K562 (cell line): Measurements from ENCODE around the gene SP100. TPM values are rescaled to one million over a fixed set of nuclear protein-coding genes. Genes with fewer than 3 reads are reported as not detected.

Experiments used
- ATAC-seq: fragments of 200-7000 bp; cut with Tn5 transposase; 3 replicates; pipeline ENCODE4 v1.9.1; 2020; ENCODE audit warnings: moderate library complexity
- BruUV-seq: library from RNA; stranded (reverse); fragments of 400-500 nt; replicated peaks from 2 replicates; lab custom pipeline; 2021; lab: Mats Ljungman, UMichigan
- CTCF ChIA-PET: fragments of 300-600 bp; formaldehyde crosslinking; extraction: SDS; loops from one replicate; lab custom pipeline; 2021; ENCODE audit warnings: low intra/inter-chr PET ratio; lab: Yijun Ruan, JAX
- POLR2A ChIA-PET: fragments of 300-600, 350-650 bp; sonication (Branson Sonifier 250); formaldehyde crosslinking; extraction: SDS; loops from one replicate; lab custom pipeline; 2021; ENCODE audit warnings: antibody characterized with exemption, inconsistent platforms; lab: Yijun Ruan, JAX
- DNase-seq, 4 experiments: peaks; one replicate each; pipeline versions ENCODE4 v3.0.0 to v3.0.0-alpha.2; 2011 to 2018; ENCODE audit warnings: low spot score in 3 of 4, mixed read lengths in 3 of 4; ENCODE audit errors: extremely low read depth in 1 of 4
- FAIRE-seq: peaks from 2 replicates; lab custom pipeline; 2011; peaks lifted over from hg19 to GRCh38; lab: Jason Lieb, UNC
- H2AFZ ChIP-seq: 2 replicates; pipeline ENCODE4 v1.6.0; 2011; ENCODE audit warnings: low read depth, low read length, control low read depth, inconsistent platforms
- H3K27ac ChIP-seq: fragments of 200-600 bp; 3 replicates; pipeline ENCODE4 v1.8.0; 2011; ENCODE audit warnings: low read depth, mild to moderate bottlenecking, control low read depth, inconsistent platforms, low read length, moderate library complexity, mixed read lengths; ENCODE audit errors: extremely low read depth
- H3K27me3 ChIP-seq, 2 experiments: fragments of 300-600 bp in 1 of 2; 2 replicates in 1 of 2; 3 replicates in 1 of 2; pipeline versions ENCODE4 v1.6.0 to v1.8.0; 2011; ENCODE audit warnings: inconsistent platforms in 2 of 2, low read length in 2 of 2, mild to moderate bottlenecking in 1 of 2, mixed read lengths in 1 of 2, moderate library complexity in 1 of 2; ENCODE audit not compliant: control insufficient read depth in 2 of 2, insufficient read depth in 2 of 2
- H3K36me3 ChIP-seq: fragments of 300-600 bp; 3 replicates; pipeline ENCODE4 v1.8.0; 2011; ENCODE audit warnings: mild to moderate bottlenecking, low read length, inconsistent platforms; ENCODE audit not compliant: control insufficient read depth, insufficient read depth
- H3K4me1 ChIP-seq, 2 experiments: fragments of 200-600 bp in 1 of 2; replicated peaks in 1 of 2; 2 replicates in 1 of 2; 3 replicates in 1 of 2; pipeline versions ENCODE4 v1.5.1 to v1.8.0; 2011; ENCODE audit warnings: inconsistent platforms in 2 of 2, low read length in 2 of 2, mild to moderate bottlenecking in 1 of 2, mixed read lengths in 1 of 2, moderate library complexity in 1 of 2; ENCODE audit not compliant: control insufficient read depth in 2 of 2, insufficient read depth in 2 of 2
- H3K4me2 ChIP-seq: 2 replicates; pipeline ENCODE4 v1.6.1; 2011; ENCODE audit warnings: low read length, control low read depth, inconsistent platforms, mixed read lengths; ENCODE audit not compliant: insufficient read depth
- H3K4me3 ChIP-seq: fragments of 200-600 bp; sonication (generic), shearing (Covaris generic); 2 replicates; pipeline ENCODE4 v1.5.1; 2016; ENCODE audit warnings: control low read depth, inconsistent platforms
- H3K79me2 ChIP-seq: fragments of 200-600 bp; 3 replicates; pipeline ENCODE4 v1.8.0; 2011; ENCODE audit warnings: low read length, inconsistent platforms; ENCODE audit not compliant: control insufficient read depth, insufficient read depth
- H3K9ac ChIP-seq, 2 experiments: 2 replicates each; pipeline versions ENCODE4 v1.6.0 to v1.6.1; 2011; ENCODE audit warnings: low read depth in 2 of 2, low read length in 2 of 2, control low read depth in 1 of 2, inconsistent platforms in 1 of 2, mild to moderate bottlenecking in 1 of 2, mixed read lengths in 1 of 2; ENCODE audit not compliant: insufficient read depth in 1 of 2
- H3K9me1 ChIP-seq: one replicate; pipeline ENCODE4 v1.6.0; 2011; ENCODE audit warnings: inconsistent platforms, mild to moderate bottlenecking, low read length, moderate library complexity; ENCODE audit not compliant: control insufficient read depth, insufficient read depth
- H3K9me3 ChIP-seq: replicated peaks from 2 replicates; pipeline ENCODE4 v1.5.1; 2011; ENCODE audit warnings: low read depth, low read length, inconsistent platforms; ENCODE audit not compliant: control insufficient read depth, insufficient read depth
- H4K20me1 ChIP-seq: replicated peaks from 2 replicates; pipeline ENCODE4 v1.6.1; 2011; ENCODE audit warnings: low read length, inconsistent platforms, mixed read lengths; ENCODE audit not compliant: control insufficient read depth, insufficient read depth
- ADNP ChIP-seq: fragments of 200-800 bp; sonication (Bioruptor generic); IDR thresholded peaks from 2 replicates; pipeline ENCODE4 v1.6.1; 2016; ENCODE audit warnings: missing genetic modification characterization, missing compliant biosample characterization
- AFF1 ChIP-seq, 2 experiments: fragments of 450-650 bp; IDR thresholded peaks; 2 replicates each; pipeline ENCODE4 v1.6.1; 2018; ENCODE audit warnings: mild to moderate bottlenecking in 2 of 2, low read depth in 1 of 2; ENCODE audit not compliant: partially characterized antibody in 2 of 2
- CBX2 ChIP-seq: fragments of 200-600 bp; sonication (generic); IDR thresholded peaks from one replicate; pipeline ENCODE4 v1.6.1; 2012; ENCODE audit warnings: mild to moderate bottlenecking, low read length, inconsistent platforms; ENCODE audit not compliant: insufficient read depth, poor library complexity, severe bottlenecking
- E4F1 ChIP-seq: fragments of 250-450 bp; sonication (Bioruptor Pico); IDR thresholded peaks from 2 replicates; pipeline ENCODE4 v1.5.0; 2021; ENCODE audit warnings: mild to moderate bottlenecking, borderline replicate concordance
- NCOA2 ChIP-seq, 2 experiments: fragments of 450-650 bp; IDR thresholded peaks; 2 replicates each; pipeline ENCODE4 v1.6.1; 2018; ENCODE audit warnings: mild to moderate bottlenecking in 2 of 2, moderate library complexity in 1 of 2; ENCODE audit not compliant: partially characterized antibody in 2 of 2
- NRF1 ChIP-seq, 2 experiments: fragments of 450-650 bp; IDR thresholded peaks in 1 of 2; conservative IDR thresholded peaks in 1 of 2; 2 replicates each; pipeline ENCODE4 v1.6.1; 2014; ENCODE audit warnings: mild to moderate bottlenecking in 2 of 2
- PML ChIP-seq: IDR thresholded peaks from 2 replicates; pipeline ENCODE4 v1.6.1; 2012; ENCODE audit warnings: low read length, inconsistent platforms
- SNAPC5 ChIP-seq: fragments of 250-450 bp; sonication (Bioruptor Pico); IDR thresholded peaks from 2 replicates; pipeline ENCODE4 v1.8.0; 2021; ENCODE audit warnings: moderate library complexity, mild to moderate bottlenecking, inconsistent platforms
- ZNF57 ChIP-seq: fragments of 450-650 bp; formaldehyde crosslinking; IDR thresholded peaks from 2 replicates; pipeline ENCODE4 v1.4.0; 2020; ENCODE audit warnings: mild to moderate bottlenecking, moderate library complexity
- ZNF830 ChIP-seq: fragments of 250-450 bp; sonication (Bioruptor Pico); IDR thresholded peaks from 2 replicates; pipeline ENCODE4 v1.5.0; 2021; ENCODE audit warnings: mild to moderate bottlenecking
- in situ Hi-C: fragments of 300-500 bp; cut with MboI; formaldehyde crosslinking; loops from 4 replicates; pipeline ENCODE4 v1.15.0; 2018; ENCODE audit warnings: inconsistent platforms, mixed read lengths
- intact Hi-C: fragments of 100-400 bp; cut with micrococcal nuclease; formaldehyde crosslinking; loops from 2 replicates; pipeline ENCODE4 v1.14.2; 2022
- polyA plus RNA-seq, 8 experiments: library from polyadenylated mRNA; depleted of rRNA in 4 of 8; stranded (reverse) in 5 of 8; unstranded in 3 of 8; fragments of >200 nt; fragmentation: Nextera tagmentation in 2 of 8; fragmentation: Illumina TruSeq in 1 of 8; extraction: Ambion mirVana in 2 of 8; extraction: Trizol in 1 of 8; gene quantifications; 2 replicates each; pipeline versions ENCODE4 v1.2.1 to v1.2.3, GENCODE V29; 2011 to 2014; ENCODE audit warnings: inconsistent platforms in 1 of 8, missing spikeins in 1 of 8
- total RNA-seq, 7 experiments: library from RNA; depleted of rRNA in 6 of 7; stranded (reverse); fragments of >200 nt in 6 of 7; fragmentation: Illumina TruSeq in 2 of 7; extraction: Trizol in 2 of 7; gene quantifications; 2 replicates each; pipeline versions ENCODE4 v1.2.1 to v1.2.3, GENCODE V29; 2011 to 2021; ENCODE audit warnings: low replicate concordance in 1 of 7

The SP100 gene
- total and polyA plus RNA-seq, 9 of the 15 experiments (the other 6 are each of a cell fraction or from before 2014, with no cell fraction given) = 19.2 to 39.2 (median 34.6) TPM

GRCh38 chr2:230503798-230504197 is 87.8 kb downstream of the SP100 start:
- BruUV-seq = no TSS peak
- in situ Hi-C loops = no loop called here
- ATAC-seq (no peak), DNase-seq (no peak), FAIRE-seq (no peak)
- Histone ChIP-seq H3K27ac (no peak overlapping the region), H3K4me2 (no peak overlapping the region), H3K9me3 (no peaks in the 10 kb centered on the region), H3K9ac (no peak overlapping the region), H4K20me1 (no peaks in the 10 kb centered on the region), H2AFZ (no peak overlapping the region), H3K4me1 (no peaks in the 10 kb centered on the region), H3K36me3 (no peaks in the 10 kb centered on the region), H3K9me1 (no peaks in the 10 kb centered on the region), H3K27me3 (no peaks in the 10 kb centered on the region), H3K79me2 (no peaks in the 10 kb centered on the region), H3K4me3 (no peak overlapping the region)
- CTCF ChIA-PET = no interaction called here
- intact Hi-C loops = no loop called here
- TF ChIP-seq ZNF57 (CRISPR knock-in tag) (no peak), AFF1 (IDR thresholded peaks at IDR 0.05; ENCODE audit: low read depth in 1 of 2, partially characterized antibody in 2 of 2) (no peak), PML (no peak), SNAPC5 (CRISPR knock-in tag) (no peak), NCOA2 (IDR thresholded peaks at IDR 0.05; ENCODE audit: partially characterized antibody in 2 of 2) (no peak), ZNF830 (CRISPR knock-in tag) (no peak), ADNP (tag) (no peak), NRF1 (conservative IDR thresholded peaks at IDR 0.05 in 1 of 2, IDR thresholded peaks at IDR 0.05 in 1 of 2) (no peak), E4F1 (CRISPR knock-in tag) (no peak), CBX2 (no peak)
- POLR2A ChIA-PET = no interaction called here
